Measurements from ENCODE around the gene PRKX.
"Not testable (repeated sequence)": the region's sequence is repeated elsewhere in the genome, so short reads cannot be mapped to it uniquely, and the experiment has no call there.

Gene PRKX

GRCh38 chrX:3577551-3577950 lies 135.9 kb downstream of the PRKX start:
- DNase-seq (ENCODE audit: low read depth), result no peak

- DNase-seq (ENCODE audit: low read depth), result no peak
These were observed 136.5 kb downstream of the PRKX start for GRCh38 chrX:3576886-3577501.

GRCh38 chrX:3567686-3568085 lies 145.8 kb downstream of the PRKX start:
- DNase-seq (ENCODE audit: low read depth), result no peak

GRCh38 chrX:3563451-3563850 lies 150.0 kb downstream of the PRKX start:
- DNase-seq (ENCODE audit: low read depth), result no peak

GRCh38 chrX:3560010-3560409 lies 153.4 kb downstream of the PRKX start:
- not testable (repeated sequence) for DNase-seq (ENCODE audit: low read depth)

Measured in activated T-helper 1 cell treated with Interleukin-2 at 50 U/mL for 16 hours (primary cell).